ENCODE measurements around the gene DLGAP3.
"Not testable (repeated sequence)": the region's sequence is repeated elsewhere in the genome, so short reads cannot be mapped to it uniquely, and the experiment has no call there.

Gene DLGAP3

DNA sequence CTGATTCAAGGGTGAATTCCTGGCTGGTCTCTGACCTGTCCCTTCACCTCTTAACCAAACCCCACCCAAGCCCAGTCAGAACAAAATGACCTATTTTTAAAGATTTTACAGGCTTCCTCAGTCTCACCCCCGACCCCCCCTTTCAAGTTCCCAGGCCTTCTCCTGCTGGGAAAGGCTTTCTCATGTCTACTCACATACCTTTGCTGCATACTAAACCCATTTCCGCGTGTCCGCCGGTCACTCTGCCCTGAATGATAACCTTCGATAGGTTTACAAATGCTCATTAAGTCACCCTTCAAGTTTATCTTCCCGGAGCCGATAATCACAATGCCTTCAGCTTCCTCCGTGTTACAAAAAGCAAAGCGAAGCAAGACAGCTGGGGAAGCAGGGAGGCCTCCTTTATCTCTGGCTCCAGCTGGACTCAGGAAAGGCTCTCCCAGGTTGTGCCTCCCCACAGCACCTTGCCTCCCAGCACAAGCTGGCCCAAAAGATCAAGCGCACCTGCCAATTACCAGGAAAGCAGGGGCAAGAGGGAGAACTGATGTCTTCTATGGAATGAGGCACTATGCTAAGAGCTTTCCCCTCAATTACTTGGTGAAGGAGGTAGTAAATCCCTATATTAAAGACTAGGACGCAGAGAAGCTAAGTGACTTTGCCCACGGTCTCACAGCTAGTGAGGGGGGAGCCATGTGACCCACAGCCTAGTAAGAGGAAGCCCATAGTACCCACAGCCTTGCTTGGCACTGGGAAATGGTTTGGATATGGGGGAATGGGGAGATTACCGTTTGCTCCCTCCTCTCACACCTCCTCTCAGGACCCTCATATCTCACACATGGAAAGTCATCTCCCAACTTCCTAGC lies 85.8 kb downstream of the DLGAP3 start:
- DNase-seq (ENCODE audit: low read depth, low spot score), result no peak
- H3K27ac ChIP-seq, result no peak overlapping the region

DNA sequence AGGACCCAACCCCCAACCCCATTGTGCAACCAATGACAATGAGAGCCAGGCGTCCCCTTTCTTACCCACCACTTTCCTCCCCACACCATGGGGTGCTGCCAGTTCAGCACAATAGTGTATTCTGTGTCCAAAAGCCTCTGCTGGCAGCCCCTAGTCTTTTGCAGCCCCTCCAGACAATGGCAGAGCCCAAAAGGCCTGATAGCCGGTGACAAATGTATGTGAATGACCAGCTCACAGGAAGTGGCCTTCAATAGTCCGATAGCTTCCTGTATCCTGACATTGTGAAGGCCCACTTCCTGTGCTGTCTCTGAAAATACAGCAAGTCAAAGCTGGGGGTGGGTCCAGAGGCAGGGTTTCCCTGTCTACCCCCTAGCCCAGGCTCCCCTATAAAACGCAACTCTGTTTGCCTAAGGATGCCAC lies 86.5 kb downstream of the DLGAP3 start:
- H3K27ac ChIP-seq, result no peak overlapping the region
- no peak for DNase-seq (ENCODE audit: low read depth, low spot score)

DNA sequence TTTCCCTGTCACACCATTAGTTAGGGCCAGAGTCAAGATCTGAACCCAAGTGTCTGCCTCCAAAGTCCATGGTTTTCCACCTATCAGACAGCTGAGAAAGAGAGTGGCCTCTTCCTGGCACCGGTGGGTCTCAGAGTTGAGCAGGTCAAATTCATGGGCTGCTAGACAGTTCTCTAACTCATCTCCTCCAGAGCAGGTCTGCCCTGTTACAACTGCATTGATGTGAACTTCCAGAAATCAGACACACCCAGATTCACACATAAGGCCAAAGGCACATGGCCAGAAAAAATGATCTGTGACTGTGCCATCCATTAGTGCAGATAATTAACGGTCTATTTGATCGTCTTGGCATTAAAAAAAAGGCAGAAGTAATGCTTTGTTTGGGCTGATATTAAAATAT lies 87.4 kb downstream of the DLGAP3 start:
- H3K27ac ChIP-seq, result no peak overlapping the region
- DNase-seq (ENCODE audit: low read depth, low spot score), result no peak

DNA sequence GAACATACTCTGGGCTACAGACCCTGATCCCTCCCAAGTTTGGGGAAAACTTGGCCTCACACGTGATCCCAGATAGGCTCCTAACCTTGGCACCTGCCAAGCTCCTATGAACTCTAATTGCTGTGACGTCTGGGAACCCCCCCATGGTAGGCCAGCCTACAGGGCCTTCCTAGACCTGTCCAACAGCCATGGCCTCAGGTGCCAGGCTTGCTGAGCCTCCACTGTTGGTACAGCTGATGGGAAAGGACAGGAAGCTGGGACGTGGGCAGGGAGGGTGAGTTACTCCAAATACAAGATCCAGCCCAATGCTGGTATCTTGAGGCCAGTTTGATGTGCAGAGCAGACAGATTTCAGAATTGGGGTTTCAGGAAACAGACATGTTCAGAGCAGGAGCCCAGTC lies 89.0 kb downstream of the DLGAP3 start:
- no peak overlapping the region for H3K27ac ChIP-seq
- DNase-seq (ENCODE audit: low read depth, low spot score), result no peak

DNA sequence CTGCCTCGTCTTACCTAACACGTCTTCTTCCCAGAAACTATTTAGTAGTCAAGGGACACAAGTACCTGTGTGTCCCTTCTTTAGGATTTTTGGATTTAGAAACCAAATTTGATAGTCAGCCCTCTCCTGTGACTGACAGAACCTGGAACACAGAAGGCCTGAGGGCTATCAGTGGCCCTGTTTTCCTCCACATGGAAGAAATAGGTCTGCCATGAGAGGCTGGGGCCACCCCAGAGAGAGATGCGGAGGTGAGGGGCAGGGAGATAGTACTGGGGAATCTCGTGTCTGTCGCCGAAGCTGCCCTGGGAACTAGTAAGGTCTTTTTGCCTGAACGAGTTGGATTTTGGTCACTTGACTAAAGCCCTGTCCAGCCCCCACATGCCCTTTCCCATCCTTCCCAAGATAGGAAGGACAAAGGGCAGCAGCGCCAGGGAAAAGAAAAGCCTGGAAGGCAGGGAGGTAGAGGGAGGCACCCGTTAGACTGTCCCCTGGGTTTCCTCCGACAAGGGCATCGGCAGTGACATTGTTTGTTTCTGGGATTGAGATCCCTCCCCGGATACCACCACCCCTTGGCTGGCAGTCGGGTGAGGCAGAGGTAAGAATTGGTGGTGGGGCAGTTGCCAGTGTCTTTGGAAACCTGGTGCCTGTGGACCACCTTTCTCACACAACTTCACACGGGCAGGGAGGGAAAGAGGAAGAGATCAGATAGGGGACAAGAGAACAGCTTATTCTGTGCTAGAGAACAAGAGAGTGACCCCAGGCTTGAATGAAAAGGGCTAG lies 89.7 kb downstream of the DLGAP3 start:
- H3K27ac ChIP-seq, result no peak overlapping the region
- no peak for DNase-seq (ENCODE audit: low read depth, low spot score)

DNA sequence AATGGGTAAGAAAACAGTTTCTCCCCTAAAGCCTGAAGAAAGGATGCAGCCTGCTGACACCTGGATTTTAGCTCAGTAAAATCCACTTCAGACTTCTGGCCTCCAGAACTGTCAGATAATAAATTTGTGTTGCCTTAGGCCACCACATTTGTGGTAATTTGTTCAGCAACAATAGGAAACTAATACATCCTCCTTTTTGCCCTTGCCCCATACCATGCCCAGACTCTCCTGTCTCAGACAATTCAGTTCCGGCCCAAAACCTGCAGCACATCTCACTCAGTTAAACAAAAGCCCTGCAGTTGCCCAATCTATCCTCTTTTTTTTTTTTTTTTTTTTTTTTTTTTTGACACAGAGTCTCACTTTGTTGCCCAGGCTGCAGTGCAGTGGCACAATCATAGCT lies 95.7 kb downstream of the DLGAP3 start:
- H3K27ac ChIP-seq, result no peak overlapping the region
- DNase-seq (ENCODE audit: low read depth, low spot score), result no peak

DNA sequence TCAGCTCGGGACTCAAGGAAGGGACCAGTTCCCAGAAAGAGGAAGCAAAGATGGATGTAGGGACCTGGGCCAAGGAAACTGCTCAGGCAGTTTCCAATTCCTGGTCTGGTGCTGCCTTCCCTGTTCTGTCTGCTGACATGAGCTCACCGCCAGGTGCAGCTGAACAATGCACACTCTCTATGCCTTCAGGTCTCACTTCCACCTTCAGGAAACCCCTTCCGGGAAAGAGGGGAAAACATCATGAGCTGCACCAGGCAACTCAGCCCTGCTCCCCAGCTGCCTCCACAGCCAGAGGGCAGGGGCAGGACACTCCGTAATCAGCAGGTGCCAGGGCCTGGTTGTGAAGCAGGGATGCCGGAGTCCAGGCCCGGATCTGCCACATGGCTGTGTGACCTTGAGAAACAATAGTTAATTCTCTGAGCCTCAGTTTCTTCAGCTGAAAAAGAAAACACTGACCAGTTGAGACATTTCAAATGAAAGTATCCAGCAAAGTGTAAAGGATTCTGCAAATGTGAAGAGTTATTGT lies 97.7 kb downstream of the DLGAP3 start:
- no peak for DNase-seq (ENCODE audit: low read depth, low spot score)
- H3K27ac ChIP-seq, result no peak overlapping the region

DNA sequence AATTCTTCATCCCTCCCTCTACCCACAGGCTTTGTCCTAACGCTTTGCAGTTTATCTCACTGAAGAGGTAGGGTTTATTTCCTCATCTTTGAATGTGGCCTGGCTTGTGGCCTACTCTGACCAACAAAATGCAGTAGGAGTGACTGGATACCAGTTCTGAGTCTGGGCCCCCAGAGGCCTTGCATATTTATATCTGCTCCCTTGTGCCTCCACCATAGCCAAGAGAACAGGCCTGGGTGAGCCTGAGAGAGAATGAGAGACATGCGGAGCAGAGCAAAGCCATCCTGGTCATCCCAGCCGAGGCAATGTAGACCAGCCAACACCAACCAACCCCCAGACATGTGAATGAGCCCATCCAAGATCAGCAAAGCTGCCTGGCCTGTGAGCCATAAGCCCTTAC lies 100.2 kb downstream of the DLGAP3 start:
- H3K27ac ChIP-seq, result no peak overlapping the region
- DNase-seq (ENCODE audit: low read depth, low spot score), result no peak

DNA sequence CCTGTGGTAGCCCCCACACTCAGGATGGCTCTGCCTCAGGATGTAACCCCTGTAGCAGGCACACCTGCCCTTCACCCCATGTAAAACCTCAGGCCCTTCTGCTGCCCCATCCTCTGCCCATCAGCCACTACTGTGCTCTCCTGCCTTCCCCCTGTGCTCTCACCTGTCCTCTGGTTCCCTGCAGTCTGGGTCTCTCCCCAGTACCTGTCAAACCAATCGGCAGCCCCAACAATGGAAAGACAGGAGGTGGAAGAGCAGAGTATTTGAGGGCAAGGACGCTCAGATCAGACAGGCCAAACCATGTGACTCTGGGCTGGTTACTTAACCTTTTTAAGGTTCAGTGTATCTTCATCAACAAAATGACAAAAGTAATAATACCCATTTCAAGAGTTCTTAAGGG lies 100.8 kb downstream of the DLGAP3 start:
- no peak for DNase-seq (ENCODE audit: low read depth, low spot score)
- H3K27ac ChIP-seq, result no peak overlapping the region

DNA sequence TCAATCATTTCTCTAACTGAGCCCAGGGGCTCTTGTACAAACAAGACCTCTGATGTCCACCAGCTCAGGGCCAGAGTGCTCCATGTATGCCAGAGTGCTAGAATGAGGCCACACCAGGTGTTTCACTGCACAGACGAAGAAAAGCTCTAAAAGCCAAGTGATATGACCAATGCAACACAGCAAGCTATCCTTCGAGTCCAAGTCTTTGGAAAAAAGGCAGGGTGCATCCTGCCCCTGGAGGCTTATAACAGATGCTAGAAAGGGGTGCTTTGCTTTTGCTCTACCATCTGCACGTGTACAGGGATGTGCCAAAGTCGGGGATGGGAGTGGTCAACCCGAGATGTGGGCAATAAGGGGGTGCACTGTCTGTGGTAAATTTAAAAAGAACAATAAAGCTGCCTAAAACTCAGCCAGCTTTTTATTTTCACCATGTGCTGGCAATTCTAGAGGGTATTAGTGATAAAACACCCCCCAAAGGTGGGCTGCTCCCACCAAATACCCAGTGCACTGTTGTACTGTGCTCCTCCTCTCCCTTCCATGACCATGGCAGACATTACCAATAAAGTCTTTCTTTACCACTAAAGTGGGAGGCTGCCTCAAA lies 102.0 kb downstream of the DLGAP3 start:
- DNase-seq (ENCODE audit: low read depth, low spot score), result no peak
- H3K27ac ChIP-seq, result no peak overlapping the region

DNA sequence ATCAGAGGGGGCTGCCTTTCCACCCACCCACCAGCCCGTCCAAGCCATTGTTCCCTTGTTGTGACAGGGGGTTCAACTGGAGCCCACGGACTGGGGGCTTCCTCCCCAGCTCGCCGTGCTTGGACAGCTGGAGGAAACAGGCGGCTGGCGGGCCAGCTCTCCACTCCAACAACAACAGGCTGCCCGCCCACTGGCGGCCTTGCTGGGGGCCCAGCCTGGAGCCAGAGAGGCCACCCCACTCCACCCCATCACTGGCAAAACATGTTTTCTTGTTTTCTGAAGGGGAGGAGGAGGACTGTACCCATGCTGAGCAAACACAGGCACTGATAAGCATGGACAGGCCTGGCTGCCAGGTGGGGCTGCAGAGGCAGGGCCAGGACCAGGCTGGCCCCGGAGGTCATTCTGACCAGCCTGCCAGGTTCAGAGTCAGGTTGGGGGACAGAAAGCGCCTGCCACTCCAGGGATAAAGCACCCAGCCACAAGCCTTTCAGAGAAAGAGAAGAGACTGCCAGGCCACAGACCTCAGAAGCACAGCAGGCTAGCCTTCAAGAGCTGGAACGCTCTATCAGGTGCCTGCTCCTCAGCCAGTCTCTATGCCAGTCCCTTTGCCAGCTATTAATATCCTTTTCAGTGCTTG lies 103.9 kb downstream of the DLGAP3 start:
- no peak for DNase-seq (ENCODE audit: low read depth, low spot score)
- H3K27ac ChIP-seq, result no peak overlapping the region

DNA sequence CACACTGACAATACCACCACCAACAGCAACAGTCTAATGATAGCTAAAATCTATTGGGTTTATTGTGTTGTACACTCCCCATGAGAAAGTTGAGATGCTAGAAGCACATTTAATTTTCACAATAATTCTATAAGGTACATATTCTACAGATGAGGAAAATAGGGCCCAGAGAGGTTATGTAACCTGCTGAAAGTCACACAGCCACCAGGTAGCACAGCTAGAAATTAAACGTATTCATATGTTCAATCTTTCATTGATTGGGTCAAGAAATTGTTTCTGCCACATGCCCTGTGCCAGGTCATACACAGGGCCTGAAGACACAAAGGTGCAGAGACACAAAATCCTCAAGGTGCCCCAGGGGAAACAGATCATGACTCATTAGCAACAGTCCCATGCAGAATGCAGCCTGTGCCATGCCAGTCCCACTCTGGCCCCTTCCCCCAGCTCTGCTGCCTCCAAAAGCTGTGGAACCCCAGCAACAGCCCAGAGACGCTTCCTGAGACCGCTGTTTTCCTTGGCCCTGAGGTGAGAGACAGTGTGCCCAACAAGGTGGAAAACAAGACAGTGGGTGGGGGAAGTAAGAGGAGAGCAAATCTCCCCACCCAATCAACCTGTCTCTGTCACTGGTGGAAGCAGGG lies 104.5 kb downstream of the DLGAP3 start:
- H3K27ac ChIP-seq, result no peak overlapping the region
- DNase-seq (ENCODE audit: low read depth, low spot score), result no peak

DNA sequence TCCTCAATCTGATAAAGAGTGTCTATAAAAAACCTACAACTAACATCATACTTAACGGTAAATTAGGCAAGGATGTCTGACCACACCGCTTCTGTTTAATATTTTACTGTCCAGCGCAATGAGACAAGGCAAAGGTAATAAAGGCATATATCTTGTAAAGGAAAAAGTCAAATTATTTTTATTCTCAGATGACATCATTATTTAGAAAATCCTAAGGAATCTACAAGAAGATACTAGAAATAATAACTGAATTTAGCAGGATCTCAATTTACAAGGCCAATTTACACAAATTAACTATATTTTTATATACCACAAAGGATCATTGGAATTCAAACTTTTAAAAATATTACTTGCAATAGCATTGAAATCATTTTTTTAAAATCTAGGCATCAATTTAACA lies 107.2 kb downstream of the DLGAP3 start:
- DNase-seq (ENCODE audit: low read depth, low spot score), result no peak
- H3K27ac ChIP-seq, result no peak overlapping the region

DNA sequence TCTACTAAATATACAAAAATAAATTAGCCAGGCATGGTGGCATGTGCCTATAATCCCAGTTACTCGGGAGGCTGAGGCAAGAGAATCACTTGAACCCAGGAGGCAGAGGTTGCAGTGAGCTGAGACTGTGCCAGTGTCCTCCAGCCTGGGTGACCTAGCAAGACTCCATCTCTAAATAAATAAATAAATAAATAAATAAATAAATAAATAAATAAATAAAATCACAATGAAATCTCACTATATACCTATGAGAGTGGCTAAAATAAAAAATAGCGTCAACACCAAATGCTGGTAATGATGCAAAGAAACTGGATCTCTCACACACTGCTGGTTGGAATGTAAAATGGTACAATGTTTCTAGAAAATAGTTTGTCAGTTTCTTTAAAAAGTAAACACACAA lies 110.6 kb downstream of the DLGAP3 start:
- H3K27ac ChIP-seq; DNase-seq (ENCODE audit: low read depth, low spot score): not testable (repeated sequence)

DNA sequence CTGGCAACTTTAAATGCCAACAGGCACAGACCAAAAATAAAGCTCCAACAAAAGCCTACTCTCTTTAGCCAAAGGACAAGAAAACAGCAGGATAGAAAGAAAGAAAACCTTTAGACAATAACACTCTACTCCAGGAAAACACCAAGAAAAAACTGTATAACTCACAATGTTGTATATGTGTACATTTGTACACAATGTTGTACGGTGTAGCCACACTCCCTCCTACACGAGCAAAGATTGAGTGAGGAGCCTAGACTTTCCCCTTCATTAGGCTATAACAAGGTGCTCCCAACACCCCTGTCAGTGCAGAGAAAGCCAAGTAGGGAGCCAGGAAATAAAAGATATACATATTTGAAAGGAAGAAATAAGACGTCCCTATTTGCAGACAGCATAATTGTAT lies 112.7 kb downstream of the DLGAP3 start:
- no peak overlapping the region for H3K27ac ChIP-seq
- no peak for DNase-seq (ENCODE audit: low read depth, low spot score)

DNA sequence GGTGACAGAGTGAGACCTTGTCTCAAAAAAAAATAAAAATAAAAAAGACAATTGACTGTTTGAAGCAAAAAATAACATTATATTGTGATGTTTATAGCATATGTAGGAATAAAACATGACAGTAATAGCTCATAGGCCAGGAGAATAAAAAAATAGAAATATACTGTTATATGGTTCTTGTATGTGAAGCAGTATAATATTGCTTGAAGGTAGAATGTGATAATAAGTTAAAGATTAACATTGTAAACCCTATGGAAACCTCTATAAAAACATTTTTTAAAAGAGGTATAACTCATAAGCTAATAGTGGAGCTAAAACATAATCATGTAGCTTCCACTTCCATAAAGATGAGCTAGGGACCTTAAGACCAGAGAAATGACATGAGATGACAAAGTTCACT lies 113.1 kb downstream of the DLGAP3 start:
- H3K27ac ChIP-seq, result no peak overlapping the region
- no peak for DNase-seq (ENCODE audit: low read depth, low spot score)

All from epithelial cell of prostate (primary cell).